GM12874 (cell line): Measurements from ENCODE around the gene LRRC47.

Experiments used
- TF ChIP-seq, protein P1 (sequence below): IDR thresholded peaks from 2 replicates; pipeline ENCODE4 v1.5.1; 2011; ENCODE audit warnings: low read depth, mild to moderate bottlenecking, control low read depth, low read length, moderate library complexity; ENCODE audit not compliant: insufficient read depth

LRRC47 gene

DNA sequence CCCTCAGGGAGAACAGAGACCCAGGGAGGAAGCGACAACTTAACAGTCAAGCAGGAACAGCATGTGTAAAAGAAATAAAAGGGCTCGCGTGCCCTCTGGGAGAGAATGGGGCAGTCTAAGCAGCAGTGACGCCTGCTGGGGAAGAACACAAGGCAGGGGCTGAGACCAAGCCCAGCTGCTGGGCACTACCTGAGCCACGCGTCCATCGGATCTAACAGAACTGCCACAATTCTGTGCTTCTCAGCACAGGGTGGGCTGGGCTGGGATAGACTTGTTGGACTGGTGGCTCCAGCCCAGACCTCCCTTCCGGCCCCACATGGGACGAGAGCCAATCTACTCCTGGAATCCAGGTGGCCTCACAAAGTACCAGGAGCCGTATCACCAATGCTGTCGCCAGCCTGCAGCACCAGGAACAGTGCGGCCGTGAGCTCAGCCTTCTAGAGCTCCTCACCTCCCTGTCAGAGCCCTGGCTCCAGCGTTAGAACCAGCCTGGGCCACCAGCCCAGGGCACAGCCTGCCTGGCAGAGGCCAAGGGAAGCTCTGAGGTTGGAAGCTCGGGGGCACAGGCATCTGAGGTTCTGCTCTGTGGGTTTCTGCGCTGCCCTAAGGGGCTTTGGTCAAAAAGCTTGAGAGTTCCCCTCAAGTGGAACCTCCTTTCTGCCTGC is 7.4 kb downstream of the LRRC47 start:
- TF ChIP-seq, protein P1, sequence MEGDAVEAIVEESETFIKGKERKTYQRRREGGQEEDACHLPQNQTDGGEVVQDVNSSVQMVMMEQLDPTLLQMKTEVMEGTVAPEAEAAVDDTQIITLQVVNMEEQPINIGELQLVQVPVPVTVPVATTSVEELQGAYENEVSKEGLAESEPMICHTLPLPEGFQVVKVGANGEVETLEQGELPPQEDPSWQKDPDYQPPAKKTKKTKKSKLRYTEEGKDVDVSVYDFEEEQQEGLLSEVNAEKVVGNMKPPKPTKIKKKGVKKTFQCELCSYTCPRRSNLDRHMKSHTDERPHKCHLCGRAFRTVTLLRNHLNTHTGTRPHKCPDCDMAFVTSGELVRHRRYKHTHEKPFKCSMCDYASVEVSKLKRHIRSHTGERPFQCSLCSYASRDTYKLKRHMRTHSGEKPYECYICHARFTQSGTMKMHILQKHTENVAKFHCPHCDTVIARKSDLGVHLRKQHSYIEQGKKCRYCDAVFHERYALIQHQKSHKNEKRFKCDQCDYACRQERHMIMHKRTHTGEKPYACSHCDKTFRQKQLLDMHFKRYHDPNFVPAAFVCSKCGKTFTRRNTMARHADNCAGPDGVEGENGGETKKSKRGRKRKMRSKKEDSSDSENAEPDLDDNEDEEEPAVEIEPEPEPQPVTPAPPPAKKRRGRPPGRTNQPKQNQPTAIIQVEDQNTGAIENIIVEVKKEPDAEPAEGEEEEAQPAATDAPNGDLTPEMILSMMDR, result no peak

DNA sequence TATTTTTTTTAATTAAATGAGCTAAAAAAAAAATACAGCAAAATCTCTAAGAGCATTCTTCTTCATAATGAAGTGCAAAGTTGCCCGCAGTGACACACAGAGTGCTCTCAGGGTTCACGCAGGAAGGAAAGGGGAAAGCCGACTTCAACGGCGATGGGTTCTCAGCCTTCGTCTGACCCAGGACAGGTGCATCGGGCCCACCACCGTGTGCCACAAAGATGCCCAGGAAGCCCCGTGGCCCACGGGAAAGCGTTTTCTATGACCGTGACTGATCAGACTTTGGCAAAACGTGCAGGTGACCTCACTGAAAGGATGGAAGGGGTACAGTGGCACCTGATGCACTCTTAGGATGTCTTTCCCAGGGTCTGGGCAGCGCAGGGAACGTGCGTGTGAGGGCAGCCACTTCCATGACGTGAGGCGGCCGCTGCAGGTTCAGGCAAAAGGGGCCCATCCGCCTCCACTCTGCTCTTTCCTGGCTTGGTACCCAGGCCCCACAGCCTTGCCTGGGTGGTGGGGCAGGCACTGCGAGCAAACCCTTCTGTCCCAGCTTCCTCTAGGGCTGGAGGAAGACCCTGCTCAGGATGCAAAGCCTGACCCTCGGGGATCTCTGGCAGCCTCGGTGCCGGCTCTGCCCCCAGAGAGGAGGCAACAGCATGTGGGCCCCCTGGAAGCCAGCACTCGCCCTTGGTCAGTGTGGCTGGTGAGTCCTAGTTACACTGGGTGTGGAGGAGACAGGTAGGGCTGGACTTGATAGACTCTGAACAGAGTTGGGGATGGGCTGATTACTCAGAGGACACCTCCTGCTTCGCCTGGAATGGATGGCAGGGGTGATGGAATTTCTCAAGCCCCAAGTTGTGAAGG is 8.3 kb downstream of the LRRC47 start:
- TF ChIP-seq, protein P1, result no peak

DNA sequence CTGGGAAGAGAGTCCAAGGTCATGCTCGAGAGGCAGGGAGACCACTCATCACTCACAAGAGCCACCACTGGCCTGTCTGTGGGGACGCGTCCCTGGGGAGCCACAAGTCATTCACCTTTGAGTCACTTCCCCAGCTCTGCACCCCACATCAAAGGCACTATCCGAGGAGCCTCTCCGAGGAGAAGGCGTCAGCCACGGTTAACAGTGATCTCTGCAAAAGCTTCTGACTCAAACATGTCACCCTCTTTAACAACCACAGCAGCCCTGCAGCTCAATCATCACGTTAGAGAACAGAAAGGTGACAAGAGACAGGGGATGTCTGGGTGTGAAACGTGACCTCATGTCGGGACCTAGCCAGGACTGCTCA is 9.0 kb downstream of the LRRC47 start:
- TF ChIP-seq, protein P1, result no peak

DNA sequence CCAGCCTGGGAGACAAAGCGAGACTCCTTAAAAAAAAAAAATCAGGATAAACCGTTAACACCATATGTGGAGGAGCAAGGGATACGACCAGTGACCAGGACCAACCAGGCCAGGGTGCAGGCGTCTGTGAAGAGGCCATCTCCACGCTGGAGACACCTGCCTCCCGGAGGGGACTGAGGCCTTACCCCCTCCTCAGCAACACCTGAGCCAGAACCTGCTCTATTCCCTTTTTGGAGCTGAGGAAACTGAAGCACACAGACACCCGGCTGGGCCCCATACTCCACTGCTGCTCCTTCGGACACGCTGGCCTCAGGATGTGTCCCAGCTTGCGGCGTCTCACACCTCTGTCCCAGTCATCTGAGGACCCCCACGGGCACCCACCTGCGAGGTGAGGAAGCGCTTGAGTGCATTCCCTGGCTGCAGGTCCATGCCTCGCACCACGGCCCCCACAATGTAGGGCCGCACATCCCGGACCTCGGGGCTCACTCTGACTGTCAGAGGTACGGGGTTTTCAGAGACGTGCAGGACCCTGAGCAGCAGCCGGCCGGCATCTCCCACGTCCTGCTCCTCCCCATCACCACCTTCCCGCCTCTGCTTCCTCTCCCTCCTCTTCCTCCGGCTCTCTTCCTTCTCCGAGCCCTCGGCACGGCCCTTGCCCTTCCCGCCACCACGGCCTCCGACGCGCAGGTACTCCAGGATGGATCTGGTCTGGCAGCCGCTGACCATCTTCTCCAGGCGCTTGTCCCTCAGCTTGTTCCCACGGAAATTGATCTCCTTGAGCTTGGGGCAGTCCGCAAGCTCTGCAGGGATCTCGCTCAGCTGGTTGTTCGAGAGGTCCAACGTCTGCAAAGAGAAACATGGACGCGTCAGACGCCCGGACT is 9.6 kb downstream of the LRRC47 start:
- TF ChIP-seq, protein P1, result no peak

DNA sequence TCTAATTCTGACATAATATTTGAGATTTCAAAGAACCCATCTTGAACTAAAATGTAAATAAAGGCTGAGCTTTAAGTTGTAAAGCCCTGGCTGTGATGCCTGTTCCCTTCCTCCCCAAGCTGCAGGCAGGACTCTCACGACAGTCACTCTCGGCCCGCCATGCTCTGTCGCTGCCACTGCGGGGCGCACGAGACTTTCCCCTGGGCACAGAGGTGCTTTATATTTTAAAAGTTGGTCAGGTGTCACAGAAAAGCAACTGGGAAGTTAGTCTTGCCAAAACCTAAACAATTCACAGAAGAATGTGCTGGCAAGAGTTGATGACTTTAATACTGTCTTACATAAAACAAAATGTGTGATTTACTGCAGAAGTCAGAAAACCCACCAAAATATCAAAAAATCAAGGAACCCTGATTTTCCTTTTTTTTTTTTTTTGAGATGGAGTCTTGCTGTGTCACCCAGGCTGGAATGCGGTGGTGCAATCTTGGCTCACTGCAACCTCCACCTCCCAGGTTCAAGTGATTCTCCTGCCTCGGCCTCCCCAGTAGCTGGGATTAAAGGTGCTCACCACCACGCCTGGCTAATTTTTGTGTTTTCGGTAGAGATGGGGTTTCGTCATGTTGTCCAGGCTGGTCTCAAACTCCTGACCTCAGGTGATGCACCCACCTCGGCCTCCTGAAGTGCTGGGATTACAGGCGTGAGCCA is 10.7 kb downstream of the LRRC47 start:
- TF ChIP-seq, protein P1, result no peak

DNA sequence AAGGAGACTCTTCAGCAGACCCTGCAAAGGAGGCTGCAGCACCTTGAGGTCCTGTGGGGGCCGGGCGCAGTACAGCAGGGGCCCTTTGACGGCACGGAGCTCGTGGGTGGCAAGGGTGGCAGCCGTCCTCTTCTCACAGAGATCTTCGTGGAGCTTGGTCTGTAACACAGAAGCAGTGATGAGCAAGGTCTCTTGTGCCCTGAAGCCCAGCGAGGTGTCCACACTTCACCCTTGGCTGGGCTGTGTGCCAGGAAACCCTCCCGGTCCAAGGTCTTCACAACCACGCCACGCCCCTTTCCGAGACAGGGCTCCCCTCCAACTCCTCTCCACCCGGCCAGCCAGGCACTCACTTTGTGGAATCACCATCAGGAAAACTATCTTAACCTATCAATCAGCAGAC is 11.3 kb downstream of the LRRC47 start:
- TF ChIP-seq, protein P1, result no peak
